LoVo (cell line): ENCODE data around the gene PIH1D1.
"Not testable (repeated sequence)": the region's sequence is repeated elsewhere in the genome, so short reads cannot be mapped to it uniquely, and the experiment has no call there.

Experiments used
- DNase-seq: peaks from one replicate; pipeline ENCODE4 v3.0.0-alpha.2; 2016; ENCODE audit warnings: low spot score

PIH1D1 gene

GRCh38 chr19:49455773-49456172 lies 4.2 kb upstream of the PIH1D1 start:
- DNase-seq: no peak

DNA sequence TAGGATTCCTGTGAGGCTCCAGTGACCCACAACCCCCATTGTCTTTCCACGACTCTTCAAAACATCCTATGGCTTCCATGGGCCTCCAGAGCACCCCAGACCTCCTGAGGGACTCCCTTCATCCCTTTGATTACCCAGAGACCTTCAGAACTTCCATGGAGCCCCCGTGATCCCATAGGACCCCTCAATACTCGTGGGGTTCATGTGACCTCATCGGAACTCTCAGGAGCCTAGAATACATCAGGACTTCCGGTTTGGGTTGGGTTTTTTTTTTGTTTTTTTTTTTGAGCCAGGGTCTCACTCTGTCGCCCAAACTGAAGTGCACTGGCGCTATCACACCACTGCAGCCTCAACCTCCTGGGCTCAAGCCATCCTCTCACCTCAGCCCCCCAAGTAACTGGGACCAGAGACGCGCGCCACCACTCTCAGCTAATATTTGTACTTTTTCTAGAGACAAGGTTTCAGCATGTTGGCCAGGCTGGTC lies 2.2 kb upstream of the PIH1D1 start:
- DNase-seq: no peak

DNA sequence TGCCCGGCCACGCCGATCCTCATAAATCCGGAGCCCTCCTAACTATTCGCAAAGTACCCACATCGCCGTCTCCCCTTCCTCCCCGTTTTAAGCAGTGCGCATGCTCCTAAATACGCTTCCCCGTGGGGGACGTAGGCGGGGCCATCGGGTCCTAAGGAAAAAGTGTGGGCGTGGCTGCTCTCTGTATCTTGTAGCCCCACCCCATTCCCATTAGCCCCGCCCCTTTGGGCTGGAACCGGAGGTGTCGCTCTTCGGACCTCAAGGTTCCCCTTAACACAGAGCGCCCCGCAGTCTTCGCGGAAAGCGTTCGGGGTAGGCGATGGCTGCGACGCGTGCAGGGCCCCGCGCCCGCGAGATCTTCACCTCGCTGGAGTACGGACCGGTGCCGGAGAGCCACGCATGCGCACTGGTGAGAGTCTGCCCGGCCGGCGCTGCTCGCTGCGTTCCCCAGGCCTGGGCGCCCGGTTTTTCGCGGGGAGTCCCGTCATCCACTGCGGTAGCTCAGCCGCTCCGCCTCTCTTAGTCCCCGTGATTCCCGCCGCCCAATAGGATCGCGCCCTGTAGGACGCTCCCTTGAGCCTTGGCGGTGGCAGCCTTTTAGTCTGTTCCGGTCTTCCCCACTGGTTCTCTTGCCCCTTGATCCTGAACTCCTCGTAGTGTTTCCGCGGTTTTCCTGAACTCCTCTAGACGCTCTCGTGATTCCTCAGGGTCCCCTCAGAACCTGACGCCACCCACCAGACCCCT lies 1.6 kb upstream of the PIH1D1 start, which contains the start of gene ALDH16A1:
TSS of gene ALDH16A1 (plus strand) at position 213 of the 744 bp plus-strand sequence. CDS start at position 320, 107 bp downstream.
- DNase-seq: peak; percentile 98

DNA sequence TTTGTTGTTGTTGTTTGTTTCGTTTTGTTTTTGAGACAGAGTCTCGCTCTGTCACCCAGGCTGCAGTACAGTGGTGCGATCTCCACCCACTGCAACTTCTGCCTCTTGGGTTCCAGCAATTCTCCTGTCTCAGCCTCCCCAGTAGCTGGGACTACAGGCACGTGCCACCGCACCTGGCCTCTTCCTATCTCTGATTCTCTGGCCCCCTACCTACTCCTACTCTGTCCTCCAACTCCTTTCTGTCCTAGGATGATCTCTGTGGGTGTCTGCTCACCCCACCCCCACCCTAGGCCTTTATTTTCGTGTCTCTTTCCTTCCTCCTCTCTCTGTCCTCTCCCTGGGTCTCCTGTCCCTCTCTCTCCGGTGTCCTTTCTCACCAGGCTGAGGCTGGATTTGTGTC lies 1.2 kb downstream of the PIH1D1 start:
- DNase-seq: no peak

- no peak for DNase-seq
Observed at GRCh38 chr19:49448432-49448786, 3.2 kb downstream of the PIH1D1 start.

- no peak for DNase-seq
Observed at GRCh38 chr19:49447485-49448431, 3.9 kb downstream of the PIH1D1 start.

GRCh38 chr19:49445997-49446396 lies 5.6 kb downstream of the PIH1D1 start:
- DNase-seq: no peak

GRCh38 chr19:49444100-49444700 lies 7.4 kb downstream of the PIH1D1 start:
- not testable (repeated sequence) for DNase-seq

- peak; percentile 96 for DNase-seq
Observed at GRCh38 chr19:49443366-49444099, 8.1 kb downstream of the PIH1D1 start.

GRCh38 chr19:49442771-49443365 lies 8.7 kb downstream of the PIH1D1 start:
- peak; percentile 93 for DNase-seq

DNA sequence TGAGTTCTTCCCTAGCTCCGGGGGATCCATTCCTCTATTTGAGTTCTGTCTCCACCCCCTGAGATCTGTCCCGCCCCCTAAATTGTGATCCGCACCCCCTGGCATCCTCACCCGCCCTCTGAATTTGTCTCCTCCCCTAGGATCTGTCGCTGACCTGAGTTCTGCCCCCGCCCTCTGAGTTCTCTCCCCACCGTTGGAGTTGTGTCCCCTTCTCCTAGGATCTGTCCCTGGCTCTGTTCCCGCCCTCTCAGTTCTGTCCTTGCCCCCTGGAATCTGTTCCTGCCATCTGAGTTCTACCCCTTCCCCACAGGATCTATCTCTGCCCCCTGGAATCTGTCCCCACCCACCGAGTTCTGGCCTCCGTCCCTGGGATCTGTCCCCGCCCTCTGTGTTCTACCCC lies 9.3 kb downstream of the PIH1D1 start:
- DNase-seq: no peak

- no peak for DNase-seq
Observed at GRCh38 chr19:49441960-49442350, 9.7 kb downstream of the PIH1D1 start.

DNA sequence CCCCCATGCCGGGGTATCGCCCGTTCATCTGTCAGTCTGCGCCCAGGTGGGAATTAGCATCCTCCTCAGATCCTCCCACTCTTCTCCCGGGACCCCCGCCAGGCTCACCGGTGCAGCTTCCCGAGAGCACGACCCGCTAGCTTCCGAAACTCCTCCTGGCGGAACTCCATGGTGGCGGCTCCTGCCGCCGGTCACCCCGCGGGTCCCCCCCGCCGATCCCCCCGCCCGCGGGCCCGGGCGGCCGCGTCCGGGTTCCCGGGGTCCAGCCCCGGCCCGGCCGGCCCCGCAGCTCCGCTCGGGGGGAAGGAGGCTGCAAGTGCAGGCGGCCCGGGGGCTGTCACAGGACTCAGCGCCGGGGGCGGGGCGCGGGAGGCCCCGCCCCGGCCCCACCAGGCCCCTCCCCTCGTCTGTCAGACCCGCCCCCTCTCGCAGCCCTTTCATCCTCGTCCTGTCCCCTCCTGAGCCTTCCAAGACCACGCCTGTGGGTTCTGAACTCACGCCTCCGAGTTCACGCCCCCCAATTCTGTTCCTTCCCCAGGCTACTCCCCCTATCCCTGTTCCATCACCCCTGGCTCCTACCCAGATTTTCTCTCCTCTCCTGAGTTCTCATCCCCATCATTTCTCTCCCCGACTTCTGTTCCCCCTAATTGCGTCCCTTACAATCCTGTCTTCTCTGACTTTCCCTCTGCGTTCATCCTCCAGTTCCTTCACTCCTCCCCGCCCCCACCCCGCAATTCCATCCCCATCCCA lies 10.2 kb downstream of the PIH1D1 start, which contains the start of gene SLC17A7:
TSS of gene SLC17A7 (minus strand) at position 318 of the 750 bp plus-strand sequence. CDS start at position 170, 148 bp downstream.
- peak; percentile 56 for DNase-seq

- no peak for DNase-seq
Observed at GRCh38 chr19:49440439-49441209, 11.0 kb downstream of the PIH1D1 start.

- DNase-seq: no peak
Observed at GRCh38 chr19:49439836-49440235, 11.8 kb downstream of the PIH1D1 start.

DNA sequence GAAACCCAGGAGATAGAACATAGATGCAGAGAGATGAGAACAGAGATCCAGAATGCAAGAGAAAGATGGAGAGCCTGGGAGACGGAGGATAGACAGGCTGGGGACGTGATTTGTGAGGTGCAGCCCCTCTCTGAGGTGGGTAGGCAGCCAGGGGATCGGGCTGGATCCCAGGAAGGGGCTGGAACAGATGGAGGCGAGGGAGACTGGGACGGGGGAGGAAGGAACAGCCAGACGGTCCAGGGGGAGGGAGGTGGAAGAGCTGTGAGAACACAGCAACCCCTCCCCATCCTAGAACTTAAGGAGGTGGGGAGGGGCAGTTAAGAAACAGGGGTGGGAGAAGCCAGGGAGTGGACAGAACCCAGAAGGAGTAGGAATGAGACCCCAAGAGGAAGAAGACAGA lies 13.4 kb downstream of the PIH1D1 start:
- DNase-seq: no peak

GRCh38 chr19:49437231-49437630 lies 14.4 kb downstream of the PIH1D1 start:
- no peak for DNase-seq

DNA sequence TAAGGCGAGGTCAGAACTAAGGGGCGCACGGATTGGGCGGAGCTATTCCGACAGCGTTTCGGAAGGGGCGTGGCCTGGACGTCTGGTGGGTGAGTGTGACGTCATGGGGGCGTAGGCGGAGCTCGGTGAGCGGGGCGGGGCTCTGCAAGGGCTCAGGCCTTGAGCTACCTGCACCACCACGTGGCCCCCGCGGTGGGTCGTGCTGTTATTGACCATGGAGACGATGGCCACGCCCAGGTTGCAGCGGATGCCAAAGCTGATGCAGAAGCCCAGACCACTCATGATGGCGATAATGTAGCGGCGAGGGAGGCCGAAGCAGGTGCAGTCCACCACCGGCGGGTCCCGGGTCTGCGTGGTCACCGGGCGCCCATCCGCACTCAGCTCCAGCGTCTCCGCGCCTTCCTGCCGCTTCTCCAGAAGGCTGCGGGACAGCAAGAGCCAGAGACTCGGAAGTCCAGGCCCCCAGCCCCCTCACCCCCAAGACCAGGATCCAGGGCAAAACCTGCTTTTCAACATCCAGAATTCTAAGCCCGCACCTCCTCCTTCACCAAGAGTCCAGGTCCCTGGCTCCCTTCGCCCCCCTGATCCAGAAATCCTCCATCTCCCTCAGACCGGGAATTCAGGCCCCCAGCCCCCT lies 15.1 kb downstream of the PIH1D1 start:
- DNase-seq: no peak

DNA sequence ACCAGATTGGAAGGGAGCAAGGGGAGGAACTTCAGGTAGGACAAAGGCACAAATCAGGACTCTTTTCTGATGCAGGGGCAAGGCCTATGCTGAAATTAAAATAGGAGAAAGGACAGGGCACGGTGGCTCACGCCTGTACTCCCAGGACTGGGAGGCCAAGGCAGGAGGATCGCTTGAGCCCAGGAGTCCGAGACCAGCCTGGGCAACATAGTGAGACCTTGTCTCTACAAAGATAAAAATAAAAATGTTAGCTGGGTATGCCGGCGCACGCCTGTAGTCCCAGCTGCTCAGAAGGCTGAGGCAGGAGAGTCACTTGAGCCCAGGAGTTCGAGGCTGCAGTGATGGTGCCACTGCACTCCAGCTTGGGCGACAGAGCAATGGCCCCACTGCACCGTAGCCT lies 15.9 kb downstream of the PIH1D1 start:
- no peak for DNase-seq
